ENCODE measurements around the gene PLXDC2.

PLXDC2 gene

DNA sequence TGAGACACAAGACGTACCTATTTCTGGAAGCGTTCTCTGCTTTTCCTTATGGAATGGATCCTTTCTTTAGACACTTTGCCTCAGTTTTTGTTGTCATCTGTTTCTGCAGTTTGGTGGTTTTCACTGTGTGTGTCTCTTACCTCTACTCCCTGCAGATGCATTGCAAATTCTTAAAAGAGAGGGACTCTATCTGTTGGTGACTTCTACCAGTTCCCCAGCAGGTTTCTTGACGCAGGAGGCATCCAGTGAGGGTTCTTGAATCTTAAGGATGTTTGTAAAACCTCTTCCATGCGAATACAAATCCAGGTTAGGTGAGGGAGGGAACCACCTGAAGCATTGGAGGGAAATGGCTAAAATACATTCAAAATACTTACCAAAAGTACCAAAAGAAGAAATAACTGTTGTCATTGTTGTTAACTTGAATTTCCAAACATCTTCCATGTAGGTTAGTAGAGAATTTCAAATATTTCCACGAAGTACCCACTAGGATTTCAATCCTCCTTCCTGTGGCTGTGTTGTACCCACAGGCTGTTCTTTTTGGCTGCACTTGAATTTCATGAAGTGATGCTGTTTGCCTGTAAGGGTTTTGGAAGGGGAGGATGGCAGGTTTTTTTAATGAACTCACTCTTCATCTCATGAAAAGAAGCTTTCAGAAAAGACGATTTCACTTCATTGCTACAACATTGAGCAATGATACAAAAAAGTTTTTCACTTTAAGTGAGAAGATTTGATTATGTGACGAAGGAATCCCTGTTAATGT lies 32.2 kb downstream of the PLXDC2 start:
- in situ Hi-C loops (cut with MboI; ENCODE audit: low sequenced_read_pairs), result no loop called here

DNA sequence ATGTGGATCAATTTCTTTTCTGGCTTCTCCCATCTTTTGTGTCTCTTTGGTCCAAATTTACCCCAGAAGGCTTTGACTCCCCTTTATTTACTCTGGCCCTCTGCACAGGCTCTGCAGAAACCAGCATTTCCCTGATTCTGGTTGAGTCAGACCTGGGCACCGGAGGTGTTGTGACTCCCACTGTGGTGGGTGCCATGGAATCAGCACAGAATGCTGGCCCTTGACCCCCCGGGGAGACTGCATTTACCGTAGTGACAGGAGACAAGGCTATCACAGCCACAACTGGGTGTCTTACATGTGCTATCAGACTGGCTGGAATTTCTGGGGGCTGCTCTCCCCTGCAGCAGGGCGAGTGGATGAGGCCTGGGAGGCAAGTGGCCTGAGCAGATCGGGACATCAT lies 37.6 kb downstream of the PLXDC2 start:
- in situ Hi-C loops (cut with MboI; ENCODE audit: low sequenced_read_pairs), result no loop called here

DNA sequence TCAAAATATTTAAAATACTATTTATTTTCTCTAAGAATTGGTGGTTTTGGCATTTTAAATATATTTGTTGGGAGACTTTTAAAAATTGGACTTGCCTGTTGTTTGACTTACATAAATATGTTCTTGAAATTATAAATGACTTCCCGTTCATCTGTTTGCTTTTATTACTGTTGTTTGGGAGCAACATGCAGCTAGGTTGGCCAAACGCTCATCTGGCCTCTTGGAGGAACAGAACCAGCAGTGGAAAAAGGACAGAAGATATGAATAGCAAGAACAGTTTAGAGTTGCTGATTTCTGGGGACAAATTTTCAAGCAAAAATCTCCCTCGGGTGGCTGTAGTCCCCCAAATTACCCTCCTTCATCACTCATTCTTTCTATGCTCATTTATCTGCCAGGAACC lies 41.6 kb downstream of the PLXDC2 start:
- in situ Hi-C loops (cut with MboI; ENCODE audit: low sequenced_read_pairs), result no loop called here

DNA sequence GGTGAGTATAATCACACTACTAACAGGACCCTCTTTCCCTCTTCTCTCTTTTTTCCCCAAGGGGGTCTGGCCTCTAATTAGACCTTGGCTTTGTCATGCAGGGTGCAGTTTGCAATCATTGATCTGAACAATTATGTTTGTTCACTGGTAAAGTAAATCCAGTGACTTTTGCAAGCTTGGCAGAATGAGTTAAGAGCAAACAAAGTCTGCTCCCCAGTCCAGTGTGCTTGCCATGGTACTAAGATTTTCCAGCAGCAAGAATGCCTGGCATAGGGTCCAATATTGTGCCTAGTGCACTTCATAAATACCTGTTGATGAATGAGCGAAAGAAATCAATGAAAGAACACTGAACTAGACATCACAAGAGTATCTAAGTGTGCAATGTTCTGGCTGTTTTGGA lies 43.9 kb downstream of the PLXDC2 start:
- in situ Hi-C loops (cut with MboI; ENCODE audit: low sequenced_read_pairs), result no loop called here

DNA sequence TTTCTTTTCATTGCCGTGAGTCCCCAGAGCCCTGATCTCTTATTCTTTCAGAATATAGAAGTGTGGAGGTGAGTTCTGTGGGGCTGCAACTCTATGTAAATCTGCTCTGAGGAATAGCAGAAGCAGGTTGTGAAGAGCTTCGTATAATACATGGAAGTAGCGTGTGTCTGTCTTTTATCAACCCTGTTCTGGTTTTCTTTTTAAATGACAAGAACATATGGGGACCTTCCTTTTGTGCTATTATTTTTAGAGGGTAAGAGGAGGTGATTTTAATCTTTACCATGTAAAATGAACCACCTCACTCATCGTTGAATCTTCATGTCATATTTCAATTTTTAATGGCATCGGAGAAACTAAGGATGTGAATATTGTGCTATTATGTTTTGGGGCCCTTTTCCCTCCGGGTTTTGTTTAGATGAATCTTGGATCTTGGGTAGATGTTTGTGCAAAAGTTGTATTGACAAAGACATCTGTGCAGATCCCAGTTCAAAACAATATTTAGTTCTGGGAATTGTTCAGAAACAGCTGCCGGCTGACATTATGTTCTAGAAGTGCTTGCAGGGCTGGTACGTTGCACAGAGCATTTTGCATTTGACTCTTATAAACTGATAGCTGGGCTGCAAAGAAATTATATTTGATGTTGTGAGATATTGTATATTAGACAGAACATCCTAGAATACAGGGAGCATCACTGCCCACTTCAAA lies 46.7 kb downstream of the PLXDC2 start:
- in situ Hi-C loops (cut with MboI; ENCODE audit: low sequenced_read_pairs), result no loop called here

DNA sequence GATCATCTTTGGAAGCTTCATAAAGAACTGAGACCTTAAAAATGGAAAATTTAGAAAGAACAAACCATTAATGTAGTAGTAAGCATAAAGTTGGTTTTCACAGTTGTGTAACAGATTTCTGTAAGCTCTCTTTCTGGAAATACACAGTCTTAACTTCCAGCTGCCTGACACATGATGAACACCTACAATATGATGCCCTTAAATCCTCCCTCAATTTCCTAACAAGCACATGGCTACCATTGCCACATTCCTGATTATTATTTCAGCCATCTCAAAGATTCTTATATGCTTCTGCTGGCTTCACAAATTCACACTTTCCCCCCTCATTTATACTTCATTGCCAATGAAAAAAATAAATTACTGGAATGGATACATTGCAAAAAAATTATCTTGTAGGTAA lies 49.4 kb downstream of the PLXDC2 start:
- in situ Hi-C loops (cut with MboI; ENCODE audit: low sequenced_read_pairs), result no loop called here

DNA sequence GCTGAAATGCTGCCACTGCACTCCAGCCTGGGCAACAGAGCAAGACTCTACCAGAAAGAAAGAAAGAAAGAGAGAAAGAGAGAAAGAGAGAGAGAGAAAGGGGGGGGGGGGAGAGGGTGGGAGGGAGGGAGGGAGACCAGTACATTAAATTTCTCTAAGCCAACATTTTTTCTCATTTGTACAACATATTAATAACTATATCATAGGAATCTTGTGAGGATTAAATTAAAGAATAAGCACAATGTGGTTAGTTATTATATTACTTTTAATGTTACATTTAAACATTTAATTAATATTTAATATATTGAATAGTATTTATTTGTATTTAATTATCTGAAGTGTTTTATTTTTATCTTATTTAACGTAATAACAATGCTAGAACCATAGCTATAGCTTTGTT lies 53.1 kb downstream of the PLXDC2 start:
- in situ Hi-C loops (cut with MboI; ENCODE audit: low sequenced_read_pairs), result no loop called here

DNA sequence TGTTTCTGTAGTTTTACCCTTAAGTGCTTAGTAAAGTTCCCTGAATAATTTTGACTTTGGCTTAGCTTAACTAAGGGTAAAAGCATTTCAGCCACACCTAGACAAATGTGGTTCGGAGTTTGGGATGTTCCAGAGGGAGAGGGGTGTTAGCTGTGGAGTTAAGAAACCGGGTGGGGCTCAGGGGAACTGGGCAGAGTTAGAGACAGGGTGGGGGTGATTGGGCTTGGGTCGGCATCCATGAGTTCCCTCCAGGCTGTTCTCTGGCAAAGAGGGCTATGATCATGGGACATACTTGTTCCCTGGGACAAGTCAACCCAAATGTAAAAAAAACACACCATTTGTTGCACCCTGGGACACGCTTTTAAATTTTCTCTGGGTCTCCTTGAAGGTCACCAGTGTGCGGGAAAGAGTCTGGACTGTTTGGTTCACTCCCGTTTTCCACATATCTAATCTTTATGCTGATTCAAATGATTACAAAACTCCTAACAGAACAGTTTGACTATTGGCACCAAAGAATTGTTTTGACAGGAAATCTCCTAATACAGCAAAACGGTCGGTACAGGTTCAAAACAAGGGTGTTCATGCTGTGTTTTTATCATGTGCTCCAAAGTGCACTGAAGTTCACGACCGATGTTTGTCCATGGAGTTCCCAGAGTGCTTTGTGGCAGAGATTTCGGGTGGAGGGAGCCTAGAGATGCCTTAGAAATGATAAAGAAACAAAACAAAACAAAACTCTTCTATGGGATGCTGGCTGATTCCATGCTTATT lies 56.5 kb downstream of the PLXDC2 start:
- in situ Hi-C loops (cut with MboI; ENCODE audit: low sequenced_read_pairs), result no loop called here

DNA sequence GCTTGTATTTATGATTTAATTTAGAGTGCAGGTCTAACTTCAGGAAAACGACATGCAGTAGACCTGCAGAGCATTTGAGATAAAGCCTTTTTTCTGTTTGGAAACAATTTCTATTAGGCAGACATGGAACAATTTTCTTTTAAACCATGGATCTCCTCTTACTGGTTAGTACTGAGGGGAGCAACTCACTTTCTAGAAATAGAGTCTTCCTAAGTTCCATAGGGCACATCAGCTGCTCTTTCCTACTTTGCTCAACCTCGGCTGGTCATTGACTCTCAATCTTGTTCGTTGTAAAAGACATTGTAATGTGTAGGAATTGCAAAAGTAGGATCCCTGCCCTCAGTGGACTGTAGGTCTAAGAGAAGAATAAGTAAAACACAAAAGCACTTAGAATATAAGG lies 58.0 kb downstream of the PLXDC2 start:
- in situ Hi-C loops (cut with MboI; ENCODE audit: low sequenced_read_pairs), result no loop called here

DNA sequence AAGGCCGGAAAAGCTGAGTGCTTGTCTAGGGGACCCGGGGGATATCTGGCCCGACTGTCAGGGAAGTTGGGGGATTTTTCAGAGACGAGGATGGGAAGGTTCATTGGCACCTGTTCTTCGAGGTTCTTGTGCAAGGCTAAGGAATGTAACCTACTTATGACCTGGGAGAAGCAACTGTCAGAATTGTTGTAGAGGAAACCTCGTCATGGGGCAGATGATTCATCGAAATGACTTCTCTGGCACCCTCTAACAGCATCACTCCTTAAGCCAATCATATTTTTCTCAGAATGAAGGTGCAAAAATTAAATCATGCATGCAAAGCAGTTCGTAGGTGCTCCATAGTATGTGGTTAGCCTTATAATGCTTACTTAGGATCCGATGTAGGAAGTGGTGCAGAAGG lies 58.6 kb downstream of the PLXDC2 start:
- in situ Hi-C loops (cut with MboI; ENCODE audit: low sequenced_read_pairs), result no loop called here

DNA sequence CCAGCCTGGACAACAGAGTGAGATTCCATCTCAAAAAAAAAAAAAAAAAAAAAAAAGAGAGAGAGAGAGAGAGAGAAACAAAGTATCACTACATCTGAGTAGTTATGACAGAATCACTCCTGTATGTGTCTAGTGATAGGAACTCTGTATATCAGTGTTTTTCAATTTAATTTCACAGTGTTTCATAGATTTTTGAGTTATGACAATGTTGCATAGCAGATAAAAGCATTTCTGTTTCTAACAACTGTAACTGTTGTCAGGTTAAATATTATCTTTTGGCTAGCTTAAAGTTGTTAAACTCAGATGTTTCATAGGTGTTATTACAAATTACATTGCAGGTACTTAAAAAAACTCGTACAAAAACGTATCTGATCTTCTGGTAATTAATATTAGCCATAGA lies 60.3 kb downstream of the PLXDC2 start:
- in situ Hi-C loops (cut with MboI; ENCODE audit: low sequenced_read_pairs), result no loop called here

DNA sequence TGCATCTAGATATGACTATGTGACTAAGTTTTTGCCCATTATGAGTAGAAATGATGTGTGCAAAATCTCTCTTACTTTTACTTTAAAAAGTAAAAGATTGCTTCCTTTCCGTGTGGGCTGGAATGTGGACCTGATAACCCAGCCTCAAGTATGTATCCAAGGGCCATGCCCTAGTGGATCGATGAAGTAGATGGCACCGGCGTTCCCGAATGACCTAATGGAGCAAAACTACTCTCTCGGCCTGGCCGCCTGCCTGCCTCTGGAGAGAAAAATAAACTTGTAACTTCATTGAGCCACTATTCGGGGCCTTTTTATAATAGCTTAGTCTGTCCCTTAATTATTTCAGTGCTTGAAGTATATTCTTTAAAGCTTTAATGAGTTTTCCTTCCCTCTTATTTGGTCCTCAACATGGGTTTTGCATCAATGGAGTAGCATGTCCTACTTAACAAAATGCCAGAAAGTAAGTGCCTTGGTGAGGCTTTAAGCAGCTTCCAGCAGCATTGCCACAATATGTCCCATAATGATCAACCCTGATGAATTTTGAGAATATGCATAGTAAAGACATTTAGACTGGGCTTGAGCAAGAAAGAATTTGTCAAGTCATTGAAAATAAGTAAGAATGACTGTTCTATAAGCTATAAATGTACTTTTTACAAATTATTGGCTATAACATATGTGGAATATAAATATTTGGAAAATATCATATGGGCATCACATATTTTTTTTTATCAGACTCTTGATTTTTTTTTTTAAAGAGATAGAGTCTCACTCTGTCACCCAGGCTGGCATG lies 61.4 kb downstream of the PLXDC2 start:
- in situ Hi-C loops (cut with MboI; ENCODE audit: low sequenced_read_pairs), result no loop called here

DNA sequence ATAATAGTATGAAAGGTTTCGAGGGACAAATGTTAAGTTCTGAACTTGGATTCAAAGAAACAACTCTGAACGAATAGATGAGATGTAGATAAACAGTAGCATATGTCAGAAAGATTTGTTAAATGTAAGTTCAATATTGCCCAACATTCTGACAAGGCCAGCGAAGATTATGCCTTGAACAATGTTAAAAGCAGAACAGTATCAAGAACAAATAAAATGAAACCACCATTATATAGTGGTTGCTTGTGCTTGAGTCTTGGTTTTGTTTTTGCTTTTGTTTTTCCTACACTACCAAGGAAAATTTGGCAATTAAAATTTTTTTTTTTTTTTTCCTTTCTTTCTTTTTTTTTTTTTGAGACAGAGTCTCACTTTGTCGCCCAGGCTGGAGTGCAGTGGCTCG lies 66.4 kb downstream of the PLXDC2 start:
- in situ Hi-C loops (cut with MboI; ENCODE audit: low sequenced_read_pairs), result no loop called here

DNA sequence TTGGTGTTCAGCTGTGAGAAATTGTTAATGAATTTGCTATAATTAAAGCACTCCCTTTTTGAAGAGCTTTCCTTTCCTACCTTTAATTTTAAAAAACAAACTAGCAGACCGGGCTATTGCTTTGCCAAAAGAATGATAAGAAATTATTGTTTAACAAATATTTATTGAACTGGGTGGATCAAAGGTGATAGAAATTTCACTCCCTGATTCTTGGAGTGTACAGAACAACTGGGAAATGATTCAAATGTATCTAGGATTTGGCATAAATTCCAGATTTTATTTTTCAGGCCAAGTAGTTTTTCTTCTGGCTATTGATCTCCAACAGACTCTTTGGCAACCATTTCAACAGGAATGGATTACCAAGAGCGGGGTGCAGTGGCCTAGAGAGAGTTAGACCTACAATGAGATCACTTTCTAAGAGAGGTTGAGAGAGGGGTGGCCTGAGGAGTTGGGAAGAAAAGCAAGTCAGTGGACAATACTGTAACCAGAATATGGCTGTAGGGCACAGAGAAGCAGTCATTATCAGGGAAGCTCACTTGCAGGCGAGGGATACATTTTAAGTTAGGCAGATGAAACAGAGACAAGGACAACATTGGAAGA lies 71.9 kb downstream of the PLXDC2 start:
- in situ Hi-C loops (cut with MboI; ENCODE audit: low sequenced_read_pairs), result no loop called here

DNA sequence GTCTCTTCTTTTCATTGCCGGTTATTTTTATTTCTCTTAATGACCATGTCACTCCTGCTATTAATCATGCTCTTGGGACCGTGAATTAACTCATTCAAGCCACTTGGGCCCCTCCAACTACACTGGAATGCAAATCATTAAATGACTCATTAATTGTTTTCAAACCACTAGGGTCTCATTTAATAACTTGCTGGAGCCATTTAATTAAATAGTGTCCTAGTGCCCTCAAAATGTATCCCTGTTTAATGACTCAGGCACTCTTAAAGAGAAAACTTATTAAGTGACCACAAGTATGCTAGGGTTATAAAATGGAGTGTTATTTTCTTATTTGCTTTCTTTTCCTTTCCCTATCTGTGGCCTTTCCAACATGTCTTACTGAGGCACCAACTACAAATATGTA lies 73.0 kb downstream of the PLXDC2 start:
- in situ Hi-C loops (cut with MboI; ENCODE audit: low sequenced_read_pairs), result no loop called here

DNA sequence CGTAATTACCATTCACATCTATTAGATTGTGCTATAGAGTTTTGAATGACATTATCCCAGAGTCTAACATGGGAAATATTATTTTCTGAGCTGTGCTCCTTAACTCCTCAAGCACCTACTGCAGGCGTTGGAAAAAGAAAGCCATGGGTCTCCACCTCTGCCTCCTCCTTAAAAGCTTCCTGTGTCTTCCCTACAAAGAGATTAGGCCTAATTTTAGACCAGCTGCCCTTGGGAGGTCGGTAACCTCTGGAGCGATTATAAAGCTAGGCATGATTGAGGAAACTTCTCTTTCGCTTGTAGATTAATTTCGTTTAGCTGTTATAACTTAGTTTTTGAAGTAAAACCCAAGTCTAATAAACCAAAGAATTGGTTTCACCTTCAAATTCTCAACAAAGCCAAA lies 75.2 kb downstream of the PLXDC2 start:
- in situ Hi-C loops (cut with MboI; ENCODE audit: low sequenced_read_pairs), result no loop called here

DNA sequence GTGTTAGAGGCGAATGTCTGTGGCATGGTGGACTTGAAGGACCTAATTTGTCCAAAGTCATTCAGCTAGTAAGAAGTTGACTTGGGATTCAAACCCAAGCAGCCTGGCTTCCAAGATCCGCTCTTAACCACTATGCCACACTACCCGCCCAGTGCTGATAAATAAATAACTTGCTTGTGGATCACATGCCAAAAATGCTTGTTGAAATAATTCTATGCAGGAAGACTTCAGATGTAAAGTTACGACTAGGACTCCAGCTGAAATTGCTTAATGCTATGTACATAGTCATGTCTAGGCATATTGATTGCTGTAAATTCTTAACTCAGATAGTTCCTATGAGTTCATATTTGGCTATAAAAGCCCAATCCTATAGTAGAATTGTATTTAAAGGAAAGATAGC lies 76.0 kb downstream of the PLXDC2 start:
- in situ Hi-C loops (cut with MboI; ENCODE audit: low sequenced_read_pairs), result no loop called here

DNA sequence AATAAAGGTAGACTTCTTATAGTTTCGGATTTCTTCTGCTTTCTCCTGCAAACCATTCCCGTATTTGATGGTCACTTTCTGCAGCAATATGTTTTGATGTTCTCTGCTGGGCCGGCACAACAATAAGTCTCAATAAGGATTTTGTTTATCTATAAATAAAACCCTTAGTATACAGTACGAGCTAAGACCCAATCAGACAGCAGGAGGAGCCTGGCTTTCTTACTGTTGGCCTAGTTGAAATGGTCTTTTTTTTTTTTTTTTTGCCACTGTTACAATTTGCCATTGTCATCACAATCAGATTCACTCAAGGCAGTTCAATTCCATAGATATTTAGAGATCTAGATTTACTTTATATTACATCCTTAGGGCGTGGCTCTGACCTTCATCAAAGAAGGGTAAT lies 76.4 kb downstream of the PLXDC2 start:
- in situ Hi-C loops (cut with MboI; ENCODE audit: low sequenced_read_pairs), result no loop called here

DNA sequence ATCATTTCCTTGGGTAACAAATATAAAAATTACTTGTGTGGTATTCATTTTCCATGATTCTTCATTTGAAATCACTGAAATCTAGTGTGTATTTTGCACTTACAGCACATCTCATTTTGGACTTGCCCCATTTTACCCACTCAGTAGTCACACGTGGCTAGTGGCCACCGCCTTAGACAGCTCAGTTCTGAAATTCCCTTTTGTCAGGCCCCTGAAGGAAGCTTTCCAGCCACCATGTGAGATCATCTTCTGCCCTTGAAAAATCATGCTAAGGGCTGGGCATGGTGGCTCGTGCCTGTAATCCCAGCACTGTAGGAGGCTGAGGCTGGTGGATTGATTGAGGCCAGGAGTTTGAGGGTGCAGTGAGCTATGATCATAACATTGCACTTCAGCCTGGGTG lies 79.3 kb downstream of the PLXDC2 start:
- in situ Hi-C loops (cut with MboI; ENCODE audit: low sequenced_read_pairs), result no loop called here

DNA sequence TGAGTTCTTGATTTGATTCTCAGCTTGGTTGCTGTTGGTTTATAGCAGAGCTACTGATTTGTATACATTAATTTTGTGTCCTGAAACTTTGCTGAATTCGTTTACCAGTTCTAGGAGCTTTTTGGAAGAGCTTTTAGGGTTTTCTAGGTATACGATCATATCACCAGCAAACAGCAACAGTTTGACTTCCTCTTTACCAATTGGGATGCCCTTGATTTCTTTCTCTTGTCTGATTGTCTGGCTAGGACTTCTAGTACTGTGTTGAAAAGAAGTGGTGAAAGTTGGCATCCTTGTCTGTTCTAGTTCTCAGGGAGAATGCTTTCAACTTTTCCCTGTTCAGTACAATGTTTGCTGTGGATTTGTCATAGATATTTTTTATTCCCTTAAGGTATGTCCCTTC lies 86.2 kb downstream of the PLXDC2 start:
- in situ Hi-C loops (cut with MboI; ENCODE audit: low sequenced_read_pairs), result no loop called here

DNA sequence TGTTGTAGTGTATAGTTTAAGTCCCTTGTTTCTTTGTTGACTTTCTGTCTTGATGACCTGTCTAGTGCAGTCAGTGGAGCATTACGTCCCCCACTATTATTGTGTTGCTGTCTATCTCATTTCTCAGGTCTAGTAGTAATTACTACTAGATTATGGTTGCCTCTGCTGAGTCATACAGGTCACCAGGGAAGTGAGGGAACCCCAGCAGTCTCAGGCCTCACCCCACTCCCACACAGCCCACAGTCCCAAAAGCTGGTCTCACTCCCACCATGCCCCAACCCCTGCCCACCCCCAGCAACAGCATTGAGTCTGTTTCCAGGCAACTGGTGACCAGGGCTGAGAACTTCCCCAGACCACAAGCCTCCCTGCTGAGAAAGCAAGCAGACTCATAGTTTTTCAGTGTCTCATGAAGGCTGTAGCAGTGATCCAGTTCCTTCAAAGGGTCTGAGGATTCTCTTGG lies 88.0 kb downstream of the PLXDC2 start:
- in situ Hi-C loops (cut with MboI; ENCODE audit: low sequenced_read_pairs), result no loop called here

Data from HL-60/S4 treated with retinoic acid at 250 ng/mL for 4 days and 3 days (cell line).